Uterus (tissue), 4 donors: ENCODE measurements around the gene FRRS1. TPM values are rescaled to one million over a fixed set of nuclear protein-coding genes. Genes with fewer than 3 reads are reported as not detected.

ENCODE experiments used
- DNase-seq, 2 donors: peaks; one replicate each; pipeline ENCODE4 v3.0.0-alpha.2; 2019 to 2020
- H3K27ac ChIP-seq, 2 donors: fragments of 200-600 bp; sonication (generic); 1 replicate in 1 of 2; 2 replicates in 1 of 2; pipeline ENCODE4 v1.5.1; 2016 to 2018
- H3K27me3 ChIP-seq, 2 donors: fragments of 200-600 bp; sonication (generic); one replicate each; pipeline ENCODE4 v1.5.1; 2018 to 2019; ENCODE audit warnings: control low read depth in 1 of 2
- H3K36me3 ChIP-seq, 2 donors: fragments of 200-600 bp; sonication (generic); one replicate each; pipeline ENCODE4 v1.5.1; 2019; ENCODE audit warnings: control low read depth in 1 of 2
- H3K4me1 ChIP-seq, 2 donors: fragments of 200-600 bp; sonication (generic); one replicate each; pipeline ENCODE4 v1.5.1; 2018 to 2019; ENCODE audit warnings: control low read depth in 1 of 2
- H3K4me3 ChIP-seq, 2 donors: fragments of 200-600 bp; sonication (generic); 1 replicate in 1 of 2; 2 replicates in 1 of 2; pipeline ENCODE4 v1.5.1; 2018 to 2019; ENCODE audit warnings: mild to moderate bottlenecking in 1 of 2
- H3K9me3 ChIP-seq, 2 donors: fragments of 200-600 bp; sonication (generic); one replicate each; pipeline ENCODE4 v1.5.1; 2019; ENCODE audit warnings: control low read depth in 1 of 2
- POLR2A ChIP-seq, 2 donors: fragments of 450-650 bp; IDR thresholded peaks; one replicate each; pipeline ENCODE4 v1.6.1; 2016; ENCODE audit warnings: antibody characterized with exemption in 2 of 2, mild to moderate bottlenecking in 1 of 2, moderate library complexity in 1 of 2
- intact Hi-C: fragments of 100-400 bp; cut with DNase I; formaldehyde crosslinking; loops from one replicate; pipeline ENCODE4 v1.15.1; 2023; ENCODE audit warnings: low total_unique reads
- total RNA-seq, 4 donors: library from RNA; depleted of rRNA in 3 of 4; stranded (reverse); fragments of >200 nt in 3 of 4; gene quantifications; one replicate each; pipeline versions ENCODE4 v1.1.0 to v1.2.4, GENCODE V29; 2014 to 2023
- TF ChIP-seq, protein P1 (sequence below), 4 experiments: fragments of 200-600 bp in 2 of 4; fragments of 450-650 bp in 2 of 4; sonication (generic) in 2 of 4; IDR thresholded peaks; one replicate each; pipeline ENCODE4 v1.5.1; 2016 to 2019; ENCODE audit warnings: antibody characterized with exemption in 4 of 4, mild to moderate bottlenecking in 2 of 4, moderate library complexity in 1 of 4
- donor health status: DM: yes; HTN: yes; CAD: no.

Gene FRRS1
- total RNA-seq, 4 donors from 2014 or later: 0.51 to 28.6 (median 14.5) TPM

DNA sequence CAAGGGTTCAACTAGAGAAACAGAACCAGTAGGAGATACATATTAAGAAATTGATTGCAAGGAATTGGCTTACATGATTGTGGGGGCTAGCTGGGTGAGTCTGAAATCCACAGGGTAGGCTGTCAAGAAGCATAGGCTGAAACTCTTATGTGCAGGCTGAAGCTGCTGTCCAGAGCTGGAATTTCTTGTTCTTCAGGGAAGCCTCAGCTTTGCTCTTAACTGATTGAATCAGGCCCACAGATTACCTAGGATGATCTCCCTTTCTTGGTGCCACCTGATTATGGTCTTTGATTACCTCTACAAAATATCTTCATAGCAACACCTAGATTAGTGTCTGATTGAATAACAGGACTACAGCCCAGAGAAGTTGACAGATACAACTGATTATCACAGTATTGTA lies 22.5 kb upstream of the FRRS1 start:
- Histone ChIP-seq H3K4me3 (no peak overlapping the region), H3K36me3 (no peaks in the 10 kb centered on the region), H3K9me3 (no peaks in the 10 kb centered on the region), H3K4me1 (no peaks in the 10 kb centered on the region), H3K27me3 (no peaks in the 10 kb centered on the region), H3K27ac (no peak overlapping the region)
- TF ChIP-seq, protein P1, sequence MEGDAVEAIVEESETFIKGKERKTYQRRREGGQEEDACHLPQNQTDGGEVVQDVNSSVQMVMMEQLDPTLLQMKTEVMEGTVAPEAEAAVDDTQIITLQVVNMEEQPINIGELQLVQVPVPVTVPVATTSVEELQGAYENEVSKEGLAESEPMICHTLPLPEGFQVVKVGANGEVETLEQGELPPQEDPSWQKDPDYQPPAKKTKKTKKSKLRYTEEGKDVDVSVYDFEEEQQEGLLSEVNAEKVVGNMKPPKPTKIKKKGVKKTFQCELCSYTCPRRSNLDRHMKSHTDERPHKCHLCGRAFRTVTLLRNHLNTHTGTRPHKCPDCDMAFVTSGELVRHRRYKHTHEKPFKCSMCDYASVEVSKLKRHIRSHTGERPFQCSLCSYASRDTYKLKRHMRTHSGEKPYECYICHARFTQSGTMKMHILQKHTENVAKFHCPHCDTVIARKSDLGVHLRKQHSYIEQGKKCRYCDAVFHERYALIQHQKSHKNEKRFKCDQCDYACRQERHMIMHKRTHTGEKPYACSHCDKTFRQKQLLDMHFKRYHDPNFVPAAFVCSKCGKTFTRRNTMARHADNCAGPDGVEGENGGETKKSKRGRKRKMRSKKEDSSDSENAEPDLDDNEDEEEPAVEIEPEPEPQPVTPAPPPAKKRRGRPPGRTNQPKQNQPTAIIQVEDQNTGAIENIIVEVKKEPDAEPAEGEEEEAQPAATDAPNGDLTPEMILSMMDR (IDR thresholded peaks at IDR 0.05): no peak
- intact Hi-C loops: no loop called here
- no peak for DNase-seq

DNA sequence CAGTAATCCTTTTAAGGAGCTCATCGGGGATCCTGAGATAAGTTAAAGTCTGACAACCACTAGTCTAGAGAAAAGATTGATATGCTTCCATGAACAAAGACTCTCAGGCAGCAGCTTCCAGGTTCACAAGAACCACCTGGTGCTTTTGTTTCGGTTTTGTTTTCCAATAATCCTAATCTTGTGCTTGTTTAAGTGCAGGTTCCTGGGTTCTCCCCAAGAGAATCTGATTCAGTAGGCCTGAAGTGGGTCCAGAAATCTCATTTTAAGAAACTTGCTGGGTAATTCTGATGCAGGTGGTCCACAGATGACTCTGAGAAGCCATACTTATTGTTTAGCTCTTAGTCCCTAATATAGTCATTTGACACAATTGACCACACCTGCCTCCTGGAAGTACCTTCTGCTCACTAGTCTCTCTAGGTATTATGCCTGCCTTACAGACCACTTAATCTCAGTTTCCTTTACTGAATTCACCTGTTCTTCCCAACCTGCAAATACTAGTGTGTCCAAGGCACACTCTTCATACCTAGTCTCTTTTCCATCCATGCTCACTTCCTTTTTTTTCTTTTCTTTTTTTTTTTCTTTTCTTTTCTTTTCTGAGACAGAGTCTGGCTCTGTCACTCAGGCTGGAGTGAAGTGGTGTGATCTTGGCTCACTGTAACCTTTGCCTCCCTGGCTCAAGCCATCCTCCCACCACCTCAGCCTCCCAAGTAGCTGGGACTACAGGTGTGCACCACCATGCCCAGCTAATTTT lies 20.5 kb upstream of the FRRS1 start:
- H3K9me3 ChIP-seq: no peaks in the 10 kb centered on the region
- no peak overlapping the region for H3K4me3 ChIP-seq
- intact Hi-C loops: no loop called here
- no peaks in the 10 kb centered on the region for H3K36me3 ChIP-seq
- no peaks in the 10 kb centered on the region for H3K4me1 ChIP-seq
- H3K27me3 ChIP-seq: no peaks in the 10 kb centered on the region
- TF ChIP-seq POLR2A (IDR thresholded peaks at IDR 0.05): no peak
- TF ChIP-seq, protein P1 (IDR thresholded peaks at IDR 0.05): no peak
- no peak overlapping the region for H3K27ac ChIP-seq
- no peak for DNase-seq

DNA sequence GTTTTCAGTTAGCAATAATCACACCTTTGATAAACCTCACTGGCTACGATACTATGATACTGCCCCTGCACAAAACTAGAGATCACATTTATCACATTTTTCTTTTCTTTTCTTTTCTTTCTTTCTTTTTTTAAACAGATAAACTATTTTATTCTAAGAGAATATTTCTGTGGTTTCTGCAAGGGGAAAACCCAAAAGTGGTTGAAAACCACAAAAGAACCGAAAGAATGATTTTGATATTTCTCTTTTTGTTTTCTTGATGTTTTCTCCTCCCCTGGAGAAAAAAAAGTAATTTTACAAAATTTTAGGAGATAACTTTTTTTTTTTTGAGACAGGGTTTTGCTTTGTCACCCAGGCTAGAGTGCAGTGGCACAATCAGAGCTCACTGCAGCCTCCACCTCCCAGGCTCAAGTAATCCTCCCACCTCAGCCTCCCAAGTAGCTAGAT lies 18.4 kb upstream of the FRRS1 start:
- Histone ChIP-seq H3K36me3 (no peaks in the 10 kb centered on the region), H3K4me1 (no peaks in the 10 kb centered on the region), H3K4me3 (no peak overlapping the region), H3K27ac (no peak overlapping the region), H3K9me3 (no peaks in the 10 kb centered on the region), H3K27me3 (no peaks in the 10 kb centered on the region)
- TF ChIP-seq, protein P1 (IDR thresholded peaks at IDR 0.05): no peak
- no peak for TF ChIP-seq POLR2A (IDR thresholded peaks at IDR 0.05)
- DNase-seq: no peak
- intact Hi-C loops: no loop called here

DNA sequence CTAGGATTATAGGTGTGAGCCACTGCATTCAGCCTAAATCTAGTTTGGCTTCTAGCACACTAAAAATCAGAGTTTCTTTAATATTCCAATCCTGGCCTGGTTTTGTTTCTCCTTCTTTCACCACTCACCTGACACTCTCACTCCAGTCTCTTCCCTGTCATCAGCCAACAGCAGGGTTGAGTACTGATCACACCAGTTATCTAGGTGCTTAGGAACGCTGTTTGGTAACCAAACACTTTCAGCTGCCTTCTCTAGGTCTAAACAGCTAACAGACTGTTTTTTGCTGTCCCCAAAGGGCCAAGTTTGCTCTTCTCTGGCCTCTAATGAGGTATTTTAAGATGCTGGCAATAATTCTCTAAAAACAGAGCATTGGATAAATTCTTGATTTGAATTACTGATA lies 17.7 kb upstream of the FRRS1 start:
- H3K27ac ChIP-seq: no peak overlapping the region
- intact Hi-C loops: no loop called here
- H3K4me1 ChIP-seq: no peaks in the 10 kb centered on the region
- no peaks in the 10 kb centered on the region for H3K9me3 ChIP-seq
- TF ChIP-seq POLR2A (IDR thresholded peaks at IDR 0.05): no peak
- TF ChIP-seq, protein P1 (IDR thresholded peaks at IDR 0.05): no peak
- no peak for DNase-seq
- no peaks in the 10 kb centered on the region for H3K27me3 ChIP-seq
- no peaks in the 10 kb centered on the region for H3K36me3 ChIP-seq
- H3K4me3 ChIP-seq: no peak overlapping the region

DNA sequence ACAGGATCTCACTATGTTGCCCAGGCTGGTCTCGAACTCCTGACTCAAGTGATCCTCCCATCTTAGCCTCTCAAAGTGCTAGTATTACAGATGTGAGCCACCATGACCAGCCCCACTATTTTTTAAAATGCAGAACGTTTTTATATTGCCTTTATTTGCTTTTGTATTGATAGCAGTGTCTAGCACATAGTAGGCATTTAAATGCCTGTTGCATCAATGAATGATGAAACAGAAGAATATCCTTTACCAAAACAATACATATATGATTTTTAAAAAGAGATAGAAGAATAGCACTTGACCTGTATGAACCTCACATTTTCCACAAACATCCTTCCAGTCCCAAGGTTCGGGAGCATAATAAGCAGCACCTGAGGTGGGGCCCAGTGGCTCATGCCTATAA lies 16.5 kb upstream of the FRRS1 start:
- TF ChIP-seq, protein P1 (IDR thresholded peaks at IDR 0.05): no peak
- no peak for TF ChIP-seq POLR2A (IDR thresholded peaks at IDR 0.05)
- no peaks in the 10 kb centered on the region for H3K36me3 ChIP-seq
- no peaks in the 10 kb centered on the region for H3K27me3 ChIP-seq
- no peak for DNase-seq
- H3K27ac ChIP-seq: no peak overlapping the region
- intact Hi-C loops: no loop called here
- no peaks in the 10 kb centered on the region for H3K4me1 ChIP-seq
- H3K9me3 ChIP-seq: no peaks in the 10 kb centered on the region
- no peak overlapping the region for H3K4me3 ChIP-seq
